Thymus (tissue), 11 donors: ENCODE results near the gene ACAD8. TPM values are rescaled to one million over a fixed set of nuclear protein-coding genes. Genes with fewer than 3 reads are reported as not detected.
"Not testable (repeated sequence)": the region's sequence is repeated elsewhere in the genome, so short reads cannot be mapped to it uniquely, and the experiment has no call there.

Experiments
- DNase-seq, 9 donors: peaks; one replicate each; pipeline ENCODE4 v3.0.0-alpha.2; 2013; ENCODE audit warnings: low spot score in 9 of 9, low read depth in 6 of 9, missing footprints in 1 of 9
- H3K27ac ChIP-seq, 2 donors: one replicate each; pipeline ENCODE4 v1.5.1; 2013; ENCODE audit warnings: control low read depth in 1 of 2, low read depth in 1 of 2, low read length in 1 of 2, mild to moderate bottlenecking in 1 of 2, moderate library complexity in 1 of 2
- H3K27me3 ChIP-seq, 2 donors: one replicate each; pipeline ENCODE4 v1.5.1; 2013; ENCODE audit warnings: low read length in 1 of 2; ENCODE audit not compliant: control insufficient read depth in 2 of 2, insufficient read depth in 1 of 2
- H3K36me3 ChIP-seq, 2 donors: one replicate each; pipeline ENCODE4 v1.5.1; 2013; ENCODE audit warnings: low read length in 1 of 2, mild to moderate bottlenecking in 1 of 2, moderate library complexity in 1 of 2; ENCODE audit not compliant: control insufficient read depth in 2 of 2, insufficient read depth in 2 of 2
- H3K4me1 ChIP-seq, 2 donors: one replicate each; pipeline ENCODE4 v1.5.1; 2013; ENCODE audit warnings: low read length in 2 of 2; ENCODE audit not compliant: control insufficient read depth in 2 of 2, insufficient read depth in 2 of 2
- H3K4me3 ChIP-seq, 2 donors: one replicate each; pipeline ENCODE4 v1.5.1; 2013; ENCODE audit warnings: low read length in 2 of 2, control low read depth in 1 of 2, mild to moderate bottlenecking in 1 of 2
- H3K9me3 ChIP-seq, 2 donors: one replicate each; pipeline ENCODE4 v1.5.1; 2013; ENCODE audit warnings: low read length in 1 of 2, mild to moderate bottlenecking in 1 of 2; ENCODE audit not compliant: control insufficient read depth in 2 of 2, insufficient read depth in 1 of 2
- WGBS: extraction: QIAGEN DNeasy Blood & Tissue Kit; methylation state at CpG from one replicate; pipeline ENCODE4 v1.1.7; 2013; 5-methylcytosine and 5-hydroxymethylcytosine counted together
- polyA plus RNA-seq: library from polyadenylated mRNA; stranded (reverse); fragments of 200-250 nt; gene quantifications from one replicate; pipeline ENCODE4 v1.2.3, GENCODE V29; 2013
- total RNA-seq: library from RNA; stranded (reverse); fragments of 120-200 nt; gene quantifications from one replicate; pipeline ENCODE4 v1.2.4, GENCODE V29; 2013
- donor health status: healthy.

ACAD8 gene
- total and polyA plus RNA-seq, 2 donors = 17.5 to 37.9 TPM

GRCh38 chr11:134246100-134246499, 7.3 kb upstream of the ACAD8 start:
- Histone ChIP-seq H3K36me3 (peaks cover 96 to 97% of the 10 kb centered on the region in 2 donors), H3K4me3 (no peak overlapping the region), H3K27me3 (no peaks in the 10 kb centered on the region), H3K9me3 (no peaks in the 10 kb centered on the region), H3K4me1 (no peaks in the 10 kb centered on the region), H3K27ac (no peak overlapping the region)
- WGBS = 91% methylated on average over 11 of the region's 11 CpGs
- no peak for DNase-seq

GRCh38 chr11:134246678-134247077, 6.7 kb upstream of the ACAD8 start:
- H3K27ac ChIP-seq = no peak overlapping the region
- no peak for DNase-seq
- no peaks in the 10 kb centered on the region for H3K9me3 ChIP-seq
- no peak overlapping the region for H3K4me3 ChIP-seq
- H3K36me3 ChIP-seq = peaks cover 91 to 95% of the 10 kb centered on the region in 2 donors
- 96% methylated on average over 4 of the region's 4 CpGs for WGBS
- H3K4me1 ChIP-seq = peaks cover 0 to 2% of the 10 kb centered on the region in 2 donors
- H3K27me3 ChIP-seq = no peaks in the 10 kb centered on the region

- Histone ChIP-seq H3K4me3 (no peak overlapping the region), H3K27ac (no peak overlapping the region), H3K9me3 (no peaks in the 10 kb centered on the region), H3K4me1 (peaks cover 8 to 9% of the 10 kb centered on the region in 2 donors), H3K36me3 (peaks cover 70 to 73% of the 10 kb centered on the region in 2 donors), H3K27me3 (no peaks in the 10 kb centered on the region)
- no peak for DNase-seq
- WGBS = 96% methylated on average over 7 of the region's 7 CpGs
These were observed 4.4 kb upstream of the ACAD8 start for GRCh38 chr11:134248910-134249480.

GRCh38 chr11:134250246-134250645, 3.1 kb upstream of the ACAD8 start:
- peaks cover 9 to 10% of the 10 kb centered on the region in 2 donors for H3K4me1 ChIP-seq
- peaks cover 57 to 61% of the 10 kb centered on the region in 2 donors for H3K36me3 ChIP-seq
- H3K4me3 ChIP-seq = no peak overlapping the region
- no peak overlapping the region for H3K27ac ChIP-seq
- H3K9me3 ChIP-seq = no peaks in the 10 kb centered on the region
- WGBS = 98% methylated on average over 3 of the region's 3 CpGs
- H3K27me3 ChIP-seq = no peaks in the 10 kb centered on the region
- no peak for DNase-seq

GRCh38 chr11:134250675-134251074, 2.7 kb upstream of the ACAD8 start:
- H3K9me3 ChIP-seq = no peaks in the 10 kb centered on the region
- no peak for DNase-seq
- H3K27ac ChIP-seq = no peak overlapping the region
- no peak overlapping the region for H3K4me3 ChIP-seq
- peaks cover 53 to 57% of the 10 kb centered on the region in 2 donors for H3K36me3 ChIP-seq
- H3K27me3 ChIP-seq = no peaks in the 10 kb centered on the region
- 96% methylated on average over 2 of the region's 2 CpGs for WGBS
- H3K4me1 ChIP-seq = peaks cover 9 to 10% of the 10 kb centered on the region in 2 donors

- H3K27ac ChIP-seq = peak overlapping the region; percentile 91 to 93
- peak overlapping the region; percentile 63 to 95 for H3K4me3 ChIP-seq
- WGBS = 7% methylated on average over 27 of the region's 27 CpGs
- peaks cover 39 to 44% of the 10 kb centered on the region in 2 donors for H3K36me3 ChIP-seq
- DNase-seq = peak in 2 of 9 donors; percentile 12 to 48
- no peaks in the 10 kb centered on the region for H3K9me3 ChIP-seq
- peaks cover 9 to 10% of the 10 kb centered on the region in 2 donors for H3K4me1 ChIP-seq
- H3K27me3 ChIP-seq = no peaks in the 10 kb centered on the region
These were observed 801 bp upstream of the ACAD8 start for GRCh38 chr11:134252346-134253187.

- H3K9me3 ChIP-seq = no peaks in the 10 kb centered on the region
- H3K27me3 ChIP-seq = no peaks in the 10 kb centered on the region
- peaks cover 9 to 12% of the 10 kb centered on the region in 2 donors for H3K4me1 ChIP-seq
- H3K36me3 ChIP-seq = peaks cover 34 to 39% of the 10 kb centered on the region in 2 donors
- WGBS = 90% methylated on average over 3 of the region's 3 CpGs
- no peak overlapping the region for H3K27ac ChIP-seq
- no peak for DNase-seq
- H3K4me3 ChIP-seq = peak overlapping the region; percentile 63 to 95
These were observed 1.2 kb downstream of the ACAD8 start for GRCh38 chr11:134254433-134255183.

- H3K4me3 ChIP-seq, H3K9me3 ChIP-seq, DNase-seq, H3K27me3 ChIP-seq, H3K27ac ChIP-seq: not testable (repeated sequence)
- H3K4me1 ChIP-seq = peaks cover 9 to 13% of the 10 kb centered on the region in 2 donors
- peaks cover 33 to 39% of the 10 kb centered on the region in 2 donors for H3K36me3 ChIP-seq
- 99% methylated on average over 5 of the region's 5 CpGs for WGBS
These were observed 1.8 kb downstream of the ACAD8 start for GRCh38 chr11:134255184-134255561.

GRCh38 chr11:134257101-134257500, 3.7 kb downstream of the ACAD8 start:
- peaks cover 2 to 14% of the 10 kb centered on the region in 2 donors for H3K4me1 ChIP-seq
- H3K4me3 ChIP-seq = no peak overlapping the region
- H3K36me3 ChIP-seq = peaks cover 42 to 44% of the 10 kb centered on the region in 2 donors
- no peak overlapping the region for H3K27ac ChIP-seq
- no peak for DNase-seq
- WGBS = 96% methylated on average over 11 of the region's 11 CpGs
- H3K9me3 ChIP-seq = no peaks in the 10 kb centered on the region
- no peaks in the 10 kb centered on the region for H3K27me3 ChIP-seq
